CD4-positive, alpha-beta memory T cell (primary cell): ENCODE measurements around the gene ZNF248. TPM values are rescaled to one million over a fixed set of nuclear protein-coding genes. Genes with fewer than 3 reads are reported as not detected.

Experiments used
- CTCF ChIA-PET: fragments of 350-600 bp; sonication (Branson Sonifier 250); formaldehyde crosslinking; loops from one replicate; lab custom pipeline; 2021; ENCODE audit warnings: inconsistent platforms; ENCODE audit not compliant: partially characterized antibody; lab: Charles Lee
- POLR2A ChIA-PET: fragments of 350-600 bp; sonication (Branson Sonifier 250); formaldehyde crosslinking; loops from one replicate; lab custom pipeline; 2021; ENCODE audit not compliant: partially characterized antibody; lab: Charles Lee
- DNase-seq, 5 donors: peaks; one replicate each; pipeline versions ENCODE4 v3.0.0 to v3.0.0-alpha.2; 2020 to 2022; ENCODE audit warnings: mixed read lengths in 1 of 5
- H3K27ac ChIP-seq: one replicate; pipeline ENCODE4 v1.7.0; 2013; ENCODE audit warnings: low read depth, low read length
- H3K27me3 ChIP-seq: 2 replicates; pipeline ENCODE4 v1.7.0; 2013; ENCODE audit warnings: mild to moderate bottlenecking, low read length, moderate library complexity; ENCODE audit not compliant: insufficient read depth
- H3K36me3 ChIP-seq: 2 replicates; pipeline ENCODE4 v1.7.0; 2013; ENCODE audit warnings: mild to moderate bottlenecking, low read length, moderate library complexity; ENCODE audit not compliant: insufficient read depth
- H3K4me1 ChIP-seq: 2 replicates; pipeline ENCODE4 v1.7.0; 2013; ENCODE audit warnings: mild to moderate bottlenecking, low read length, moderate library complexity; ENCODE audit not compliant: insufficient read depth
- H3K4me3 ChIP-seq, 2 donors: one replicate each; pipeline ENCODE4 v1.7.0; 2013; ENCODE audit warnings: low read length in 2 of 2, mild to moderate bottlenecking in 1 of 2
- H3K9me3 ChIP-seq, 2 donors: one replicate each; pipeline ENCODE4 v1.7.0; 2013; ENCODE audit warnings: low read length in 2 of 2, control low read depth in 1 of 2; ENCODE audit not compliant: control insufficient read depth in 1 of 2
- H3K27ac Mint-ChIP-seq, 7 donors: one replicate each; pipeline ENCODE4 v1.8.0; 2020 to 2021; ENCODE audit warnings: mixed read lengths in 7 of 7, mild to moderate bottlenecking in 6 of 7, inconsistent platforms in 3 of 7, moderate library complexity in 3 of 7
- H3K27me3 Mint-ChIP-seq, 2 donors: one replicate each; pipeline ENCODE4 v1.8.0; 2020 to 2021; ENCODE audit warnings: mixed read lengths in 2 of 2
- H3K36me3 Mint-ChIP-seq, 2 donors: one replicate each; pipeline ENCODE4 v1.8.0; 2020 to 2021; ENCODE audit warnings: mixed read lengths in 2 of 2, inconsistent platforms in 1 of 2, mild to moderate bottlenecking in 1 of 2
- H3K4me1 Mint-ChIP-seq, 4 donors: one replicate each; pipeline ENCODE4 v1.8.0; 2020 to 2021; ENCODE audit warnings: mixed read lengths in 4 of 4, mild to moderate bottlenecking in 1 of 4
- H3K4me3 Mint-ChIP-seq, 8 donors: one replicate each; pipeline ENCODE4 v1.8.0; 2020 to 2021; ENCODE audit warnings: mixed read lengths in 8 of 8, mild to moderate bottlenecking in 7 of 8, moderate library complexity in 6 of 8, inconsistent platforms in 3 of 8
- H3K9me3 Mint-ChIP-seq, 8 donors: one replicate each; pipeline ENCODE4 v1.8.0; 2020 to 2021; ENCODE audit warnings: mixed read lengths in 8 of 8, mild to moderate bottlenecking in 5 of 8, inconsistent platforms in 3 of 8, moderate library complexity in 1 of 8
- intact Hi-C: fragments of 100-400 bp; cut with micrococcal nuclease; formaldehyde crosslinking; loops from one replicate; pipeline ENCODE4 v1.15.1; 2023
- polyA plus RNA-seq, 2 donors: library from polyadenylated mRNA; unstranded; fragments of 300-500 nt; fragmentation: Illumina TruSeq; gene quantifications; one replicate each; pipeline ENCODE4 v1.2.3, GENCODE V29; 2021
- total RNA-seq, 2 experiments: library from RNA; stranded (reverse); gene quantifications; one replicate each; pipeline ENCODE4 v1.2.3, GENCODE V29; 2021

ZNF248 gene
- total and polyA plus RNA-seq, 4 experiments from 2014 or later, result 5.4 to 18.7 (median 13.2) TPM

DNA sequence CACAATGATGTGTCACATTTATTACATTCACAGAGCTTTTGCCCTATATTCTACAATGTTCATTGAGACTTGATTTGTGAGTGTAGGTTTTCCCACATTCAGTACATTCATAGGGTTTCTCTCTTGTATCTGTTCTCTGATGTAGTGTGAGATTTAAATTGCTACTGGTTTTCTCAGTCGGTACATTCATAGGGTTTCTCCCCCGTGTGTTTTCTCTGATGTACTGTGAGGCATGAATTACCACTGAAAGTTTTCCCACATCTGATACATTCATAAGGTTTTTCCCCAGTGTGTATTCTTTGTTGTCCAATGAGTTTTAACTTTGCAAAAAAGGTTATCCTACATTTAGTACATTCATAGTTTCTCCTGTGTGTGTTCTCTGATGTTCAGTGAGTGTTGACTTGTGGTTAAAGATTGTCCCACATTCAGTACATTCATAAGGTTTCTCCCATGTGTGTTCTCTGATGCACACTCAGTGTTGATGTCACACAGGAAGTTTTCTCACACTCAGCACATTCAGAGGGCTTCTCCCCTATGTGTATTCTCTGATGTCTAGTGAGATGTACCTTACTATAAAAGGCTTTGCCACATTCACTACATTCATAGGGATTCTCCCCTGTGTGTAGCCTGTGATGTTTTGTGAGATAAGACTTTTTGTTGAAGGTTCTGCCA, 63.0 kb downstream of the ZNF248 start:
- Histone ChIP-seq H3K4me1 (no peaks in the 10 kb centered on the region), H3K27me3 (no peaks in the 10 kb centered on the region), H3K36me3 (no peaks in the 10 kb centered on the region), H3K4me3 (no peak overlapping the region), H3K9me3 (no peaks in the 10 kb centered on the region), H3K27ac (no peak overlapping the region)
- Mint-ChIP-seq H3K4me3 (no peak overlapping the region), H3K9me3 (peaks cover 5 to 74% (median 49%) of the 10 kb centered on the region in 8 donors), H3K27ac (no peak overlapping the region), H3K27me3 (no peaks in the 10 kb centered on the region), H3K36me3 (peaks cover 19 to 31% of the 10 kb centered on the region in 2 donors), H3K4me1 (no peaks in the 10 kb centered on the region)
- intact Hi-C loops, result no loop called here
- ChIA-PET POLR2A (no interaction called here), CTCF (no interaction called here)
- DNase-seq, result no peak

- H3K27me3 ChIP-seq, result no peaks in the 10 kb centered on the region
These were observed 67.8 kb downstream of the ZNF248 start for GRCh38 chr10:37789590-37789989.

GRCh38 chr10:37784678-37785077, 72.7 kb downstream of the ZNF248 start:
- Mint-ChIP-seq H3K9me3 (peaks cover 0 to 66% (median 41%) of the 10 kb centered on the region in 8 donors), H3K4me1 (no peaks in the 10 kb centered on the region), H3K27me3 (no peaks in the 10 kb centered on the region), H3K4me3 (no peak overlapping the region), H3K36me3 (peaks cover 14 to 20% of the 10 kb centered on the region in 2 donors), H3K27ac (no peak overlapping the region)
- Histone ChIP-seq H3K9me3 (peaks cover 0 to 16% of the 10 kb centered on the region in 2 donors), H3K4me3 (no peak overlapping the region), H3K4me1 (no peaks in the 10 kb centered on the region), H3K36me3 (no peaks in the 10 kb centered on the region), H3K27me3 (no peaks in the 10 kb centered on the region), H3K27ac (no peak overlapping the region)
- CTCF ChIA-PET, result no interaction called here
- intact Hi-C loops, result no loop called here
- no peak for DNase-seq
- POLR2A ChIA-PET, result no interaction called here

More at GRCh38 chr10:37789590-37789989, 67.8 kb downstream of the ZNF248 start:
- no peak overlapping the region for H3K27ac ChIP-seq
- H3K4me3 Mint-ChIP-seq, result no peak overlapping the region
- H3K9me3 Mint-ChIP-seq, result peaks cover 2 to 70% (median 43%) of the 10 kb centered on the region in 8 donors
- intact Hi-C loops, result no loop called here
- no peaks in the 10 kb centered on the region for H3K27me3 Mint-ChIP-seq
- H3K36me3 Mint-ChIP-seq, result peaks cover 15 to 37% of the 10 kb centered on the region in 2 donors
- H3K36me3 ChIP-seq, result no peaks in the 10 kb centered on the region
- no peaks in the 10 kb centered on the region for H3K4me1 ChIP-seq
- no peak for DNase-seq
- no peak overlapping the region for H3K27ac Mint-ChIP-seq
- H3K9me3 ChIP-seq, result peaks cover 0 to 11% of the 10 kb centered on the region in 2 donors
- CTCF ChIA-PET, result no interaction called here
- H3K4me3 ChIP-seq, result no peak overlapping the region
- no peaks in the 10 kb centered on the region for H3K4me1 Mint-ChIP-seq
- POLR2A ChIA-PET, result no interaction called here

- ChIA-PET CTCF (no interaction called here), POLR2A (no interaction called here)
- H3K9me3 Mint-ChIP-seq, result peaks cover under 1 to 59% (median 44%) of the 10 kb centered on the region in 8 donors
- Histone ChIP-seq H3K9me3 (peaks cover 0 to 11% of the 10 kb centered on the region in 2 donors), H3K4me1 (no peaks in the 10 kb centered on the region), H3K27me3 (no peaks in the 10 kb centered on the region), H3K4me3 (no peak overlapping the region), H3K27ac (no peak overlapping the region), H3K36me3 (no peaks in the 10 kb centered on the region)
- H3K27me3 Mint-ChIP-seq, result no peaks in the 10 kb centered on the region
- peak overlapping the region in 1 of 7 donors; percentile 6 for H3K27ac Mint-ChIP-seq
- no peaks in the 10 kb centered on the region for H3K4me1 Mint-ChIP-seq
- H3K4me3 Mint-ChIP-seq, result no peak overlapping the region
- intact Hi-C loops, result no loop called here
- H3K36me3 Mint-ChIP-seq, result peaks cover 10% of the 10 kb centered on the region in 2 donors
- DNase-seq, result no peak
These were observed 76.9 kb downstream of the ZNF248 start for GRCh38 chr10:37780536-37780935.

GRCh38 chr10:37777056-37777455, 80.4 kb downstream of the ZNF248 start:
- H3K9me3 ChIP-seq, result peaks cover 0 to 5% of the 10 kb centered on the region in 2 donors
- Mint-ChIP-seq H3K4me3 (no peak overlapping the region), H3K36me3 (peaks cover 0 to 4% of the 10 kb centered on the region in 2 donors), H3K4me1 (no peaks in the 10 kb centered on the region), H3K9me3 (peaks cover 2 to 58% (median 32%) of the 10 kb centered on the region in 8 donors), H3K27me3 (no peaks in the 10 kb centered on the region), H3K27ac (no peak overlapping the region)
- DNase-seq, result no peak
- H3K27me3 ChIP-seq, result no peaks in the 10 kb centered on the region
- H3K36me3 ChIP-seq, result no peaks in the 10 kb centered on the region
- no peak overlapping the region for H3K27ac ChIP-seq
- no peak overlapping the region for H3K4me3 ChIP-seq
- intact Hi-C loops, result no loop called here
- H3K4me1 ChIP-seq, result no peaks in the 10 kb centered on the region
- ChIA-PET CTCF (no interaction called here), POLR2A (no interaction called here)

- Histone ChIP-seq H3K27ac (no peak overlapping the region), H3K9me3 (no peaks in the 10 kb centered on the region), H3K27me3 (no peaks in the 10 kb centered on the region), H3K4me3 (no peak overlapping the region), H3K36me3 (no peaks in the 10 kb centered on the region), H3K4me1 (no peaks in the 10 kb centered on the region)
- H3K36me3 Mint-ChIP-seq, result peaks cover 0 to 4% of the 10 kb centered on the region in 2 donors
- no peaks in the 10 kb centered on the region for H3K27me3 Mint-ChIP-seq
- H3K27ac Mint-ChIP-seq, result no peak overlapping the region
- no peak for DNase-seq
- peaks cover 2 to 49% (median 23%) of the 10 kb centered on the region in 8 donors for H3K9me3 Mint-ChIP-seq
- H3K4me3 Mint-ChIP-seq, result no peak overlapping the region
- intact Hi-C loops, result no loop called here
- no peaks in the 10 kb centered on the region for H3K4me1 Mint-ChIP-seq
- ChIA-PET POLR2A (no interaction called here), CTCF (no interaction called here)
These were observed 81.8 kb downstream of the ZNF248 start for GRCh38 chr10:37775612-37776011.

GRCh38 chr10:37774351-37774750, 83.1 kb downstream of the ZNF248 start:
- no peak overlapping the region for H3K4me3 ChIP-seq
- peaks cover 0 to 4% of the 10 kb centered on the region in 2 donors for H3K36me3 Mint-ChIP-seq
- intact Hi-C loops, result no loop called here
- H3K9me3 ChIP-seq, result no peaks in the 10 kb centered on the region
- H3K27ac Mint-ChIP-seq, result no peak overlapping the region
- H3K36me3 ChIP-seq, result no peaks in the 10 kb centered on the region
- no peak overlapping the region for H3K27ac ChIP-seq
- H3K27me3 Mint-ChIP-seq, result no peaks in the 10 kb centered on the region
- H3K27me3 ChIP-seq, result no peaks in the 10 kb centered on the region
- H3K4me3 Mint-ChIP-seq, result no peak overlapping the region
- peaks cover 2 to 51% (median 22%) of the 10 kb centered on the region in 8 donors for H3K9me3 Mint-ChIP-seq
- no peak for DNase-seq
- H3K4me1 ChIP-seq, result no peaks in the 10 kb centered on the region
- H3K4me1 Mint-ChIP-seq, result no peaks in the 10 kb centered on the region
- POLR2A ChIA-PET, result no interaction called here
- CTCF ChIA-PET, result no interaction called here
